Muscle layer of colon (tissue), 2 donors: ENCODE measurements around the gene CRLF1.

Experiments used
- H3K27ac ChIP-seq: one replicate; pipeline ENCODE4 v1.7.0; 2013; ENCODE audit warnings: low read depth, mild to moderate bottlenecking, low read length, moderate library complexity
- H3K27me3 ChIP-seq, 2 donors: one replicate each; pipeline ENCODE4 v1.7.0; 2013; ENCODE audit warnings: low read length in 2 of 2, mild to moderate bottlenecking in 2 of 2; ENCODE audit not compliant: insufficient read depth in 2 of 2, control insufficient read depth in 1 of 2
- H3K36me3 ChIP-seq: one replicate; pipeline ENCODE4 v1.7.0; 2013; ENCODE audit warnings: mild to moderate bottlenecking, low read length; ENCODE audit not compliant: insufficient read depth
- H3K4me1 ChIP-seq: one replicate; pipeline ENCODE4 v1.7.0; 2013; ENCODE audit warnings: mild to moderate bottlenecking, low read length; ENCODE audit not compliant: insufficient read depth
- H3K4me3 ChIP-seq, 2 donors: one replicate each; pipeline ENCODE4 v1.7.0; 2013; ENCODE audit warnings: low read length in 2 of 2, low read depth in 1 of 2, mild to moderate bottlenecking in 1 of 2, moderate library complexity in 1 of 2
- H3K9ac ChIP-seq: one replicate; pipeline ENCODE4 v1.7.0; 2013; ENCODE audit warnings: low read length
- H3K9me3 ChIP-seq: one replicate; pipeline ENCODE4 v1.7.0; 2013; ENCODE audit warnings: mild to moderate bottlenecking, low read length
- donor health status: abdominal sarcoma.
- donor health status: Adenocarcinoma of cecum.

CRLF1 gene, protein sequence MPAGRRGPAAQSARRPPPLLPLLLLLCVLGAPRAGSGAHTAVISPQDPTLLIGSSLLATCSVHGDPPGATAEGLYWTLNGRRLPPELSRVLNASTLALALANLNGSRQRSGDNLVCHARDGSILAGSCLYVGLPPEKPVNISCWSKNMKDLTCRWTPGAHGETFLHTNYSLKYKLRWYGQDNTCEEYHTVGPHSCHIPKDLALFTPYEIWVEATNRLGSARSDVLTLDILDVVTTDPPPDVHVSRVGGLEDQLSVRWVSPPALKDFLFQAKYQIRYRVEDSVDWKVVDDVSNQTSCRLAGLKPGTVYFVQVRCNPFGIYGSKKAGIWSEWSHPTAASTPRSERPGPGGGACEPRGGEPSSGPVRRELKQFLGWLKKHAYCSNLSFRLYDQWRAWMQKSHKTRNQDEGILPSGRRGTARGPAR

GRCh38 chr19:18606281-18607225 lies at the start of gene CRLF1:
Gene CRLF1, minus strand, starts transcription at chr19:18606799. Its CDS starts 143 bp downstream, at chr19:18606656.
- no peaks in the 10 kb centered on the region for H3K36me3 ChIP-seq
- H3K27me3 ChIP-seq, result peaks cover 55 to 89% of the 10 kb centered on the region in 2 donors
- no peaks in the 10 kb centered on the region for H3K9me3 ChIP-seq
- no peak within 1 kb of the TSS for H3K27ac ChIP-seq
- H3K4me3 ChIP-seq, result no peak within 1 kb of the TSS
- H3K4me1 ChIP-seq, result no peaks in the 10 kb centered on the region
- H3K9ac ChIP-seq, result no peak within 1 kb of the TSS

GRCh38 chr19:18655173-18655844 lies 48.7 kb upstream of the CRLF1 start:
- no peaks in the 10 kb centered on the region for H3K9me3 ChIP-seq
- H3K36me3 ChIP-seq, result no peaks in the 10 kb centered on the region
- no peak overlapping the region for H3K9ac ChIP-seq
- H3K27ac ChIP-seq, result no peak overlapping the region
- H3K27me3 ChIP-seq, result no peaks in the 10 kb centered on the region
- peaks cover 49% of the 10 kb centered on the region for H3K4me1 ChIP-seq
- no peak overlapping the region for H3K4me3 ChIP-seq

- H3K27me3 ChIP-seq, result no peaks in the 10 kb centered on the region
- H3K27ac ChIP-seq, result no peak overlapping the region
- H3K4me3 ChIP-seq, result no peak overlapping the region
- H3K36me3 ChIP-seq, result no peaks in the 10 kb centered on the region
- no peaks in the 10 kb centered on the region for H3K9me3 ChIP-seq
- no peak overlapping the region for H3K9ac ChIP-seq
- H3K4me1 ChIP-seq, result peaks cover 50% of the 10 kb centered on the region
Observed at GRCh38 chr19:18654469-18654868, 47.9 kb upstream of the CRLF1 start.

- Histone ChIP-seq H3K9me3 (no peaks in the 10 kb centered on the region), H3K27me3 (no peaks in the 10 kb centered on the region), H3K4me1 (peaks cover 50% of the 10 kb centered on the region), H3K9ac (no peak overlapping the region), H3K27ac (no peak overlapping the region), H3K4me3 (no peak overlapping the region), H3K36me3 (no peaks in the 10 kb centered on the region)
Observed at GRCh38 chr19:18653853-18654252, 47.3 kb upstream of the CRLF1 start.

DNA sequence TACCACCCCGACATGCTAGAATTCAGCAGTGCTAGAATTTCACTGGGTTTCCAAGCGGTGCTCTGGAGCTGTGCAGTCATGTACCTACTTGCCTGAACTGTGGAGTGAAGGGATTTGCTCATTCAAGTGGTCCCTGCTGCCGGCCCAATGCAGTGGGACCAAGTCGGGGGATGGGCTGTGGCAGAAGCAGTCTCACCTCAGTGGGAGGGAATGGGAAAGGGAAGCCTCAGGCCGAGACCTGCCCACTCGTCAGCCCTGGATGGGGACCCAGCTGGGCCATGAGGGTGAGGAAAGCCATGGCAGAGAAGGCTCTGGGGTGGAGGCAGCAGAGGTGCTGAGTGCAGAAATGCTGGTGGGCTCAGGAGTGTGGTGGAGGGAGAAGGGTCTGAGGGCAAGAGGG lies 45.1 kb upstream of the CRLF1 start:
- Histone ChIP-seq H3K9ac (no peak overlapping the region), H3K9me3 (no peaks in the 10 kb centered on the region), H3K27me3 (no peaks in the 10 kb centered on the region), H3K4me3 (no peak overlapping the region), H3K4me1 (peaks cover 37% of the 10 kb centered on the region), H3K27ac (no peak overlapping the region), H3K36me3 (no peaks in the 10 kb centered on the region)

DNA sequence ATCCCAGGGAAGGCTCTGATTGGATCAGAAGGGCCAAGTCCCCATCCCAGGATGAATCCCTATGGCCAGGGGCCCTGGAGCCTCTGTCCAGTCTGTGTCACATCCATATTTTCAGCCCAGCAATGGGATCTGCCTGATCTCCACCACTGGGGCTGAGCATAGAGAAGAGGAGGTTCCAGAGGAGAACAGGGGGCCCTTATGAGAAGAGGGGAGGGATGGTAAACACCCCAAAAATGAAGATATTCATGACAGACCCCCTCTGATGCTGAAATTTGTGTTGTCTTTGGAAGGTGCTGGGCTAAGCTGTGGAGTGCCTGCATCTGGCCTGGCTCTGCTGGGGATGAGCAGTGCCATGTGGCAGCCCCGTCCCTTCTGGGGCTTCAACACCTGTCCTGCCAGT lies 44.7 kb upstream of the CRLF1 start:
- Histone ChIP-seq H3K4me3 (no peak overlapping the region), H3K9me3 (no peaks in the 10 kb centered on the region), H3K4me1 (peaks cover 37% of the 10 kb centered on the region), H3K27ac (no peak overlapping the region), H3K9ac (no peak overlapping the region), H3K27me3 (no peaks in the 10 kb centered on the region), H3K36me3 (no peaks in the 10 kb centered on the region)

GRCh38 chr19:18650468-18651041 lies 44.0 kb upstream of the CRLF1 start:
- Histone ChIP-seq H3K9me3 (no peaks in the 10 kb centered on the region), H3K9ac (peak overlapping the region; percentile 61), H3K27ac (peak overlapping the region; percentile 43), H3K36me3 (no peaks in the 10 kb centered on the region), H3K27me3 (no peaks in the 10 kb centered on the region), H3K4me1 (peaks cover 37% of the 10 kb centered on the region), H3K4me3 (peak overlapping the region in 1 of 2 donors; percentile 43)

GRCh38 chr19:18650021-18650390 lies 43.4 kb upstream of the CRLF1 start:
- H3K27ac ChIP-seq, result peak overlapping the region; percentile 43
- peak overlapping the region in 1 of 2 donors; percentile 43 for H3K4me3 ChIP-seq
- H3K4me1 ChIP-seq, result peaks cover 37% of the 10 kb centered on the region
- H3K36me3 ChIP-seq, result no peaks in the 10 kb centered on the region
- no peaks in the 10 kb centered on the region for H3K27me3 ChIP-seq
- no peaks in the 10 kb centered on the region for H3K9me3 ChIP-seq
- H3K9ac ChIP-seq, result peak overlapping the region; percentile 61

- Histone ChIP-seq H3K27me3 (no peaks in the 10 kb centered on the region), H3K9me3 (no peaks in the 10 kb centered on the region), H3K9ac (peak overlapping the region; percentile 61), H3K4me3 (peak overlapping the region in 1 of 2 donors; percentile 43), H3K27ac (peak overlapping the region; percentile 43), H3K4me1 (peaks cover 43% of the 10 kb centered on the region), H3K36me3 (no peaks in the 10 kb centered on the region)
Observed at GRCh38 chr19:18649371-18650020, 42.9 kb upstream of the CRLF1 start.

DNA sequence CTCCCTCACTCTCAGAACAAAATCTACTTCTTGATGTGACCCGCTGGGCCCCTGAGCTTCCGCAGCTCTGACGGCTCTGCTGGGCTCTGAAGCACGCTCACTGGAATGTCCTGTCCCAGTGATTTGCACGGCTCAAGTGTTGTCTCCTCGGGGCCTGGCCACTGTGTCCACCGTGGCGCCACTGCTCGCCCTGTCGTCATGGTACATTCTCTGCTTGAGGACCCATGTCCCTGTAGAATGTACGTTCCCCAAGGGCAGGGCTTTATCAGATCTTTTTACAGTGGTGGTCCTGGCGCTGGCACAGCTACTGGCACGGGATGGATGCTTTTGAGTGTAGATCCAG lies 42.3 kb upstream of the CRLF1 start:
- Histone ChIP-seq H3K36me3 (no peaks in the 10 kb centered on the region), H3K27me3 (no peaks in the 10 kb centered on the region), H3K9me3 (no peaks in the 10 kb centered on the region), H3K9ac (no peak overlapping the region), H3K4me3 (peak overlapping the region in 1 of 2 donors; percentile 43), H3K4me1 (peaks cover 44% of the 10 kb centered on the region), H3K27ac (peak overlapping the region; percentile 43)
